ENCODE data around the gene CA12. TPM values are rescaled to one million over a fixed set of nuclear protein-coding genes. Genes with fewer than 3 reads are reported as not detected.

CA12 gene
- total and polyA plus RNA-seq, 2 donors (not counting 1 experiment from before 2014, with no cell fraction given), result not detected

DNA sequence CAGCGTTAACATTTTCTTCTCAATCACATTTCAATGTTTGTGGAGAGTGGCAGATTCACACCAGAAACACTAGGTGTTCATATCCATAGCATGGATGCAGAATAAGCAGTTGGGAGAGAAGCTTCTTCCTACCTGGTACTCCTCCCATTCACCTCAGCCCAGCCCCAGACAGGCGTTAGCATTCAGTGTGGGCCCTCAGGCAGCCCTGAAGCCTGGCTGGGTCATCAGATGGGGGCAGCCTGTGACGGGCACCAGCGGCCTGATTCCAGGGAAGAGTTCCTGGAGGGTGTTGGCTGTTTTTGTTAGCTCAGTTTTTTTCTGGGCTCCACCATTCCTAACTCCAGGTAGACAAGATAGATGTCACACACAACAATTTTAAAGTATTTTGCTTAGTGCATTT lies 73.2 kb downstream of the CA12 start:
- Histone ChIP-seq H3K27me3 (replicated peaks in 1 of 4; ENCODE audit: control extremely low read depth in 1 of 4, control insufficient read depth in 3 of 4, insufficient read depth in 4 of 4, low read length in 3 of 4) (no peaks in the 10 kb centered on the region), H3K4me2 (replicated peaks; ENCODE audit: low read depth, low read length, poor library complexity, severe bottlenecking) (no peak overlapping the region), H3K4me1 (ENCODE audit: control insufficient read depth in 2 of 2, insufficient read depth in 2 of 2, low read length in 2 of 2) (no peaks in the 10 kb centered on the region), H4K20me1 (ENCODE audit: control insufficient read depth, insufficient read depth, low read length, poor library complexity, severe bottlenecking) (no peaks in the 10 kb centered on the region), H3K9ac (ENCODE audit: low read length) (no peak overlapping the region), H3K27ac (ENCODE audit: low read length in 2 of 2) (no peak overlapping the region), H3K4me3 (ENCODE audit: control extremely low read depth in 1 of 5, extremely low read depth in 1 of 5, insufficient read depth in 1 of 5, low read depth in 2 of 5, low read length in 4 of 5) (no peak overlapping the region), H3K36me3 (replicated peaks in 1 of 2; ENCODE audit: control extremely low read depth in 1 of 2, control insufficient read depth in 1 of 2, extremely low read depth in 1 of 2, insufficient read depth in 2 of 2, low read length in 1 of 2) (peaks cover 0 to 27% of the 10 kb centered on the region in 2 experiments), H3K9me3 (ENCODE audit: control extremely low read depth in 1 of 3, control insufficient read depth in 2 of 3, insufficient read depth in 1 of 3, low read length in 2 of 3) (no peaks in the 10 kb centered on the region), H2AFZ (ENCODE audit: insufficient read depth, low read depth, low read length, poor library complexity, severe bottlenecking) (no peak overlapping the region), H3K79me2 (ENCODE audit: control insufficient read depth, insufficient read depth, low read length) (no peaks in the 10 kb centered on the region)
- intact Hi-C loops (cut with micrococcal nuclease), result no loop called here
- ChIA-PET POLR2A (no interaction called here), CTCF (no interaction called here)
- DNase-seq, result no peak
- Mint-ChIP-seq H3K4me3 (no peak overlapping the region), H3K9me3 (ENCODE audit: insufficient read depth) (no peaks in the 10 kb centered on the region), H3K27ac (no peak overlapping the region), H3K27me3 (no peaks in the 10 kb centered on the region), H3K4me1 (no peaks in the 10 kb centered on the region)
- TF ChIP-seq CTCF (IDR thresholded peaks at IDR 0.05), result no peak
- TF ChIP-seq EZH2 (IDR thresholded peaks at IDR 0.05; ENCODE audit: borderline replicate concordance, insufficient read depth, low read depth, low read length, poor library complexity, severe bottlenecking), result no peak
- no peak for ATAC-seq (ENCODE audit: low read depth)
- WGBS (ENCODE audit: insufficient coverage), result 83% methylated on average over 1 of the region's 4 CpGs

- Histone ChIP-seq H2AFZ (ENCODE audit: insufficient read depth, low read depth, low read length, poor library complexity, severe bottlenecking) (no peak overlapping the region), H3K36me3 (replicated peaks in 1 of 2; ENCODE audit: control extremely low read depth in 1 of 2, control insufficient read depth in 1 of 2, extremely low read depth in 1 of 2, insufficient read depth in 2 of 2, low read length in 1 of 2) (peaks cover 0 to 43% of the 10 kb centered on the region in 2 experiments), H3K9me3 (ENCODE audit: control extremely low read depth in 1 of 3, control insufficient read depth in 2 of 3, insufficient read depth in 1 of 3, low read length in 2 of 3) (no peaks in the 10 kb centered on the region), H3K27me3 (replicated peaks in 1 of 4; ENCODE audit: control extremely low read depth in 1 of 4, control insufficient read depth in 3 of 4, insufficient read depth in 4 of 4, low read length in 3 of 4) (no peaks in the 10 kb centered on the region), H3K9ac (ENCODE audit: low read length) (no peak overlapping the region), H3K27ac (ENCODE audit: low read length in 2 of 2) (no peak overlapping the region), H3K4me2 (replicated peaks; ENCODE audit: low read depth, low read length, poor library complexity, severe bottlenecking) (no peak overlapping the region), H3K4me3 (ENCODE audit: control extremely low read depth in 1 of 5, extremely low read depth in 1 of 5, insufficient read depth in 1 of 5, low read depth in 2 of 5, low read length in 4 of 5) (no peak overlapping the region), H3K4me1 (ENCODE audit: control insufficient read depth in 2 of 2, insufficient read depth in 2 of 2, low read length in 2 of 2) (no peaks in the 10 kb centered on the region), H4K20me1 (ENCODE audit: control insufficient read depth, insufficient read depth, low read length, poor library complexity, severe bottlenecking) (no peaks in the 10 kb centered on the region), H3K79me2 (ENCODE audit: control insufficient read depth, insufficient read depth, low read length) (no peaks in the 10 kb centered on the region)
- ATAC-seq (ENCODE audit: low read depth) (no peak), DNase-seq (no peak)
- WGBS (ENCODE audit: insufficient coverage), result 94% methylated on average over 3 of the region's 5 CpGs
- intact Hi-C loops (cut with micrococcal nuclease), result no loop called here
- Mint-ChIP-seq H3K4me1 (no peaks in the 10 kb centered on the region), H3K27ac (no peak overlapping the region), H3K4me3 (no peak overlapping the region), H3K27me3 (no peaks in the 10 kb centered on the region), H3K9me3 (ENCODE audit: insufficient read depth) (no peaks in the 10 kb centered on the region)
- CTCF ChIA-PET, result no interaction called here
- POLR2A ChIA-PET, result no interaction called here
- TF ChIP-seq EZH2 (IDR thresholded peaks at IDR 0.05; ENCODE audit: borderline replicate concordance, insufficient read depth, low read depth, low read length, poor library complexity, severe bottlenecking) (no peak), CTCF (IDR thresholded peaks at IDR 0.05) (no peak)
Measured at GRCh38 chr15:63306492-63307073, 75.1 kb downstream of the CA12 start.
